Karpas-422 (cell line): Measurements from ENCODE around the gene NANOS1. TPM values are rescaled to one million over a fixed set of nuclear protein-coding genes. Genes with fewer than 3 reads are reported as not detected.
"Not testable (repeated sequence)": the region's sequence is repeated elsewhere in the genome, so short reads cannot be mapped to it uniquely, and the experiment has no call there.

ENCODE experiments used
- DNase-seq: peaks from one replicate; pipeline ENCODE4 v3.0.0-alpha.2; 2015
- H2AFZ ChIP-seq: fragments of 200-600 bp; sonication (generic); 2 replicates; pipeline ENCODE4 v1.6.1; 2014; ENCODE audit warnings: antibody characterized with exemption, low read length, mixed read lengths
- H3K27ac ChIP-seq: fragments of 200-600 bp; sonication (generic); 2 replicates; pipeline ENCODE4 v1.5.1; 2014; ENCODE audit warnings: mild to moderate bottlenecking, low read length, moderate library complexity
- H3K27me3 ChIP-seq: fragments of 200-600 bp; sonication (generic); 2 replicates; pipeline ENCODE4 v1.6.1; 2014; ENCODE audit warnings: low read length, mixed read lengths
- H3K36me3 ChIP-seq: fragments of 200-600 bp; sonication (generic); 2 replicates; pipeline ENCODE4 v1.6.1; 2014; ENCODE audit warnings: low read length, mixed read lengths; ENCODE audit not compliant: insufficient read depth
- H3K4me1 ChIP-seq: fragments of 200-600 bp; sonication (generic); 2 replicates; pipeline ENCODE4 v1.6.1; 2014; ENCODE audit warnings: mild to moderate bottlenecking, low read length, mixed read lengths
- H3K4me2 ChIP-seq: fragments of 200-600 bp; sonication (generic); 2 replicates; pipeline ENCODE4 v1.6.1; 2014; ENCODE audit warnings: low read length, low read depth, mild to moderate bottlenecking; ENCODE audit not compliant: poor library complexity, severe bottlenecking
- H3K4me3 ChIP-seq: fragments of 200-600 bp; sonication (generic); 2 replicates; pipeline ENCODE4 v1.5.1; 2014; ENCODE audit warnings: mild to moderate bottlenecking, antibody characterized with exemption, low read length, mixed read lengths
- H3K79me2 ChIP-seq: fragments of 200-600 bp; sonication (generic); 2 replicates; pipeline ENCODE4 v1.6.1; 2014; ENCODE audit warnings: mild to moderate bottlenecking, low read length, mixed read lengths
- H3K9ac ChIP-seq: fragments of 200-600 bp; sonication (generic); 2 replicates; pipeline ENCODE4 v1.6.0; 2014; ENCODE audit warnings: low read length
- H3K9me2 ChIP-seq: fragments of 200-600 bp; sonication (generic), shearing (Covaris generic); replicated peaks from 2 replicates; pipeline ENCODE4 v1.6.0; 2014; ENCODE audit warnings: mild to moderate bottlenecking, low read length, moderate library complexity; ENCODE audit not compliant: insufficient read depth
- H3K9me3 ChIP-seq: fragments of 300-700, 200-600 bp; sonication (generic); 2 replicates; pipeline ENCODE4 v1.6.1; 2014; ENCODE audit warnings: low read length, mixed read lengths
- H4K20me1 ChIP-seq: fragments of 200-600 bp; sonication (generic); 2 replicates; pipeline ENCODE4 v1.6.1; 2014; ENCODE audit warnings: mild to moderate bottlenecking, antibody characterized with exemption, low read length, low read depth; ENCODE audit not compliant: insufficient read depth
- total RNA-seq: library from RNA; depleted of rRNA; stranded (reverse); fragments of >200 nt; shearing (Covaris generic); gene quantifications from 2 replicates; pipeline ENCODE4 v1.2.3, GENCODE V29; 2014; ENCODE audit warnings: low replicate concordance

Gene NANOS1
- total RNA-seq, 1 experiment from 2014 or later = 1.6 TPM

DNA sequence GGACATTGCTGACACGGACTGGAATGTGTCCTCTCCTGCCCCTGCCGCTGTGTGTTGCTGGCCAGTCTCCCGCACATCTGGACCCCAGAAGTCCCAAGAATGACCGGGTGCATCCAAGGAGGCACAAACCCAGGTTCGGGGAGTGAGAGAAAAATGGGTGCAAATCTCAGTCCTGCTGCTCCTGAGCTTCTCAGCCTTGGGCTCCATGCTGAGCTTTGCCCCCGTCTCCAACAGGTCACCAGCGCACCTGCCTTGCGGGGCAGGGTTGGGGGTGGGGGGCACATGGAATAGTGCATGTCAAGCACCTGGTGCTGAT, 6.0 kb upstream of the NANOS1 start:
- Histone ChIP-seq H3K27me3 (no peaks in the 10 kb centered on the region), H3K9me3 (no peaks in the 10 kb centered on the region), H3K27ac (no peak overlapping the region), H2AFZ (no peak overlapping the region), H4K20me1 (no peaks in the 10 kb centered on the region), H3K4me2 (no peak overlapping the region), H3K9me2 (no peaks in the 10 kb centered on the region), H3K9ac (no peak overlapping the region), H3K4me1 (no peaks in the 10 kb centered on the region), H3K4me3 (no peak overlapping the region), H3K79me2 (no peaks in the 10 kb centered on the region), H3K36me3 (no peaks in the 10 kb centered on the region)
- DNase-seq = no peak

DNA sequence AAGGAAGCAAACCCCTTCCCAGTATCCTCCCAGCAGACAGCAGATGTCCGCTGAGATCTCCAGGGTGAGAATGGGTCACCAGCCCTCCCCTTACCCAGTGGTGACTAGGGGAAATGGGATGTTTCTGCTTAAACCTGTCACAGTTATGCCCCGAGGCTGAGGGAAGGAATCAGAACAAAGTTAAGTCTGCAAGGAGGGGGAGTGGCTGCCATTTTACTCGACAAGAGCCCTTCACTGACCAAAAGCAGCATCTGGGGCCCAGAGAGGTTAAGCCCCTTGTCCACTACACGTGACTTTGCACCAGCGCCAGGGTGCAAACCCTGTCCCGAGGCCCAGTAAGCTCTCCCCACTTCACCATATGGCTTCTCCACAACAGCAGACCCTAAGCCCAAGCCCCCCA, 4.6 kb upstream of the NANOS1 start:
- no peak for DNase-seq
- no peak overlapping the region for H3K9ac ChIP-seq
- no peak overlapping the region for H2AFZ ChIP-seq
- no peaks in the 10 kb centered on the region for H3K9me3 ChIP-seq
- no peaks in the 10 kb centered on the region for H4K20me1 ChIP-seq
- no peaks in the 10 kb centered on the region for H3K36me3 ChIP-seq
- no peaks in the 10 kb centered on the region for H3K79me2 ChIP-seq
- peaks cover 2% of the 10 kb centered on the region; the same call in 1 of the 2 replicates for H3K4me1 ChIP-seq
- no peaks in the 10 kb centered on the region for H3K27me3 ChIP-seq
- no peak overlapping the region for H3K27ac ChIP-seq
- no peak overlapping the region for H3K4me2 ChIP-seq
- no peaks in the 10 kb centered on the region for H3K9me2 ChIP-seq
- no peak overlapping the region for H3K4me3 ChIP-seq

DNA sequence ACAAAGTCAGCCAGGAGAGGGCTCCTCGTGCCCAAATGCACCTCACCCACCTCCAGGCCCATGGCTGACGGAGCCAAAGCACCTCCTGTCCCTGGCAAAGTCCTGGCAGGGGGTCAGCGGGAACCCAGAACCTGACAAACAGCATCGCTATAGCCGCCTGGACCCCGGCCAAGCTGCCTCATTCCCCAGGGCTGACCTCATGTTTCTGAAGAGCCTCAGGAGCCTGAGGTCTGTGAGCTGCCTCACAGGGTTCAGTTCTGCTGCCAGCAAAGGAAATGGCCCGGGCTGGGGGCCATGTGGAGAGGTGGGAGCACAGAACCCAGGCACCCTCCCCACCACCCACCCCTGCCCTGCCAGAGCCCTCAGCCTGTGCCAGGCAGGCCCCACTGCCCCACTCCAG, 4.2 kb upstream of the NANOS1 start:
- Histone ChIP-seq H3K9me2 (no peaks in the 10 kb centered on the region), H3K27ac (no peak overlapping the region), H3K9ac (no peak overlapping the region), H3K9me3 (no peaks in the 10 kb centered on the region), H3K4me2 (no peak overlapping the region), H2AFZ (no peak overlapping the region), H3K36me3 (no peaks in the 10 kb centered on the region), H4K20me1 (no peaks in the 10 kb centered on the region), H3K79me2 (no peaks in the 10 kb centered on the region), H3K27me3 (no peaks in the 10 kb centered on the region), H3K4me3 (no peak overlapping the region), H3K4me1 (peaks cover 4% of the 10 kb centered on the region)
- no peak for DNase-seq

DNA sequence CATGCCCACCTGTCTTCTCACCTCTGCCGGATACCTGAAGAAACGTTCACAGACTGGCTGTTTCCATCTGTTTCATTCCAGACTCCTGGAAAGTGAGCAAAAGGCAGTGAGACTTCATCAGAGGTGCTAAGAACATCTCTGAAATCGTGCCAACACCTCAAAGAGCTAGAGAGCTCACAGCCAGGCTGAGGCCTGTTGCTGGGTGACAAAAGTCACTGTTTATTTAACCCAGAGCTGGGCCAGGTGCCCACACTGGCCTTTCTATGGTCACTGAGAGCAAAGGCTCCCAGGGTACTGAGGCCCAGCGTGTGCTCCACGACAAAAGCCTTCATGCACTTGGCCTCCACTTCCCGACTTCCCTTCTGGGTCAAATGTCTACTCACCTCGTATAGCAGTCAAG, 3.7 kb upstream of the NANOS1 start:
- no peak overlapping the region for H3K4me2 ChIP-seq

DNA sequence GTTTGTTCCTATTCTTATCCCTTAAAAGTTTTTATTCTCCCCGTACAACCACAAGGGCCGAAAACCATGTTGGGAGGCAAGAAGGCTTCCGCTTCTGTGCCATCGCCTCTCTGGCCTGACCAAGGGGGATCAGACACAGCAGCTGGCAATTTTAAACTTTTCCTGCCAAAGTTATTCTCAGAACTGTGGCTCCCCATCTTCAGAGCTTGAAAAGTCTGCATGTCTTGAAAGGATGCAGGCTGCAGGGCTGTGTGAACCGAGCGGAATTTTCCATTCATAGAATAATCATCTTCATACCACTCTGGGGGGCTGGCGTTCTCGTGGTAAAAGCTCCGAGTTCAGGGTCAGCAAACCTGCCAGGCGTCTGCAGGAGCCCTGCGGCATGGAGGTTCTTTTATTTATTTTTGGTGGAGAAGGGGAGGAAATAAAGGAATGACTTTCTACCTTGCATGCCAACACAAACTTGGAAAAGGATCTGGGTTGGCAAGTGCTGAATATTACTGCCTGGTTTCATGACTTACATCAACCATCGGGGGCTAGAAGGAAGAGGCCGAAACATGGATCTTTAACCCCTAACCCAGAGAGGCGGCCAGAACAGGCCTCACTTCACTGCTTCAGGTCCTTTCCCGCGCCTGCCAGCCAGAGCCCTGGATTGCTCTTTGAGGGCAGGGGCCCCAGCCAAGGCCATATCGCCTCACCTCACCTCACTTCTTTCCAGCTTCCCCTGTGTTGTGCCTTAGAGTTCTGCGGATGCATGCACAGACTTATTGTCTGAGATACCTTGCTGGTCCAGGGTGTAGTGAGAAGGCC, 3.0 kb upstream of the NANOS1 start:
- H4K20me1 ChIP-seq = peaks cover 3% of the 10 kb centered on the region; the same call in 1 of the 2 replicates
- H3K9ac ChIP-seq = no peak overlapping the region
- no peak overlapping the region for H3K4me2 ChIP-seq

More for the DNA sequence above, 3.7 kb upstream of the NANOS1 start:
- Histone ChIP-seq H3K9ac (no peak overlapping the region), H3K27ac (no peak overlapping the region), H3K9me3 (no peaks in the 10 kb centered on the region), H3K36me3 (no peaks in the 10 kb centered on the region), H3K9me2 (no peaks in the 10 kb centered on the region), H4K20me1 (no peaks in the 10 kb centered on the region), H3K27me3 (no peaks in the 10 kb centered on the region), H3K4me1 (peaks cover 8% of the 10 kb centered on the region), H3K79me2 (no peaks in the 10 kb centered on the region), H3K4me3 (no peak overlapping the region), H2AFZ (no peak overlapping the region)
- DNase-seq = no peak

DNA sequence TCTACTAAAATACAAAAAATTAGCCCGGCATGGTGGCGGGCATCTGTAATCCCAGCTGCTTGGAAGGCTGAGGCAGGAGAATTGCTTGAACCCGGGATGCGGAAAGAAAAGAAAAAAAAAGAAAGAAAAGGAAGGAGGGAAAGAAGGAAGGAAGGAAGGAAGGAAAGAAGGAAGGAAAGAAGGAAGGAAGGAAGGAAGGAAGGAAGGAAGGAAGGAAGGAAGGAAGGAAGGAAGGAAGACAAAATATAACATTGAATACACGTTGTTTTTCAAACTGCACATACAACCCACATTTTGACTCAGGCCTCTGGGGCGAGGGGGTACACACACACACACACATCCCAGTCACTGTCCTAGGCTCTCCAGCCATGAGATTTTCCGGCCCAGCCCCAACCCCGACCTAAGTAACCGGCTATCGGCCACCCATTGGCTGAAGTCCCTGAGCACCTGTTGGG, 1.0 kb upstream of the NANOS1 start:
- H3K79me2 ChIP-seq, H3K9ac ChIP-seq, H3K9me2 ChIP-seq, DNase-seq, H3K9me3 ChIP-seq, H3K4me2 ChIP-seq, H3K4me3 ChIP-seq, H3K36me3 ChIP-seq, H2AFZ ChIP-seq, H3K27me3 ChIP-seq, H3K27ac ChIP-seq: not testable (repeated sequence)
- Histone ChIP-seq H4K20me1 (peaks cover 14% of the 10 kb centered on the region; the same call in 1 of the 2 replicates), H3K4me1 (peaks cover 35% of the 10 kb centered on the region)

More for the DNA sequence above, 3.0 kb upstream of the NANOS1 start:
- H3K9me3 ChIP-seq = no peaks in the 10 kb centered on the region
- H2AFZ ChIP-seq = no peak overlapping the region
- no peaks in the 10 kb centered on the region for H3K36me3 ChIP-seq
- no peaks in the 10 kb centered on the region for H3K27me3 ChIP-seq
- no peak for DNase-seq
- no peaks in the 10 kb centered on the region for H3K9me2 ChIP-seq
- H3K4me3 ChIP-seq = no peak overlapping the region
- peaks cover 16% of the 10 kb centered on the region for H3K4me1 ChIP-seq
- no peak overlapping the region for H3K27ac ChIP-seq
- H3K79me2 ChIP-seq = no peaks in the 10 kb centered on the region

DNA sequence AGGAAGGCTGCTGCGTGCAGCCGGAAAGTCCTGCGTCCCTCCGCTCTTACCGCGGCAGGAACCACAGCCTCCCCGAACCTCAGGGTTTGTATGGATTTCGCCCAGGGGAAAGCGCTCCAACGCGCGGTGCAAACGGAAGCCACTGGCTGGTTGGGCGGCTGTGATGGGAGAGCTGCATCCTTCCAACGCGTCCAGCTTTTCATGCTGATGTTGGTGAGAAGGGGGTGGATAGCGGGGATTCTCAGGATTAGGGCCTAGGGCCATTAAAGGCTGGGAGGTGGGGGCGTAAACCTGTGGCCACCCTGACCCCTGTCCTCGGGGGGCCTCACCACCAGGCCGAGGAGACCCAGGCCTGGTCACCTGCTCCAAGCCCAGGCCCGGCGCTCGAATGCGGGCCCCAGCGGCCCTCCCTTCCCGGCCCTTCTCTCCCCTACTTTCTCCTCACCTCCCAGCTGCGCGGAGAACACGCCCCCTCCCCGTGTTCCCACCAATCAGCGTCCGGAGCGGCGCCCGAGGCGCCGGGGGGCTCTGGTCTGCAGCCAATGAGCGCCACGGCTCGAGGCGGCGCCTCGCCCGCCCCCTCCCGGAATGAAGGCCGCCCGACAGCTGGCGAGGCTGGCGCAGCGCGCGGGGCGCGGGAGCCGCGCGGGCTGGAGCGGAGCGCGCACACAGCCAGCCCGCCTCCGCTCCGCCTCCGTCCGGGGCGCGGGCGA, 458 bp upstream of the NANOS1 start:
- Histone ChIP-seq H3K4me2 (peak overlapping the region; percentile 6), H3K9ac (no peak overlapping the region)
- DNase-seq = peak; percentile 95

DNA sequence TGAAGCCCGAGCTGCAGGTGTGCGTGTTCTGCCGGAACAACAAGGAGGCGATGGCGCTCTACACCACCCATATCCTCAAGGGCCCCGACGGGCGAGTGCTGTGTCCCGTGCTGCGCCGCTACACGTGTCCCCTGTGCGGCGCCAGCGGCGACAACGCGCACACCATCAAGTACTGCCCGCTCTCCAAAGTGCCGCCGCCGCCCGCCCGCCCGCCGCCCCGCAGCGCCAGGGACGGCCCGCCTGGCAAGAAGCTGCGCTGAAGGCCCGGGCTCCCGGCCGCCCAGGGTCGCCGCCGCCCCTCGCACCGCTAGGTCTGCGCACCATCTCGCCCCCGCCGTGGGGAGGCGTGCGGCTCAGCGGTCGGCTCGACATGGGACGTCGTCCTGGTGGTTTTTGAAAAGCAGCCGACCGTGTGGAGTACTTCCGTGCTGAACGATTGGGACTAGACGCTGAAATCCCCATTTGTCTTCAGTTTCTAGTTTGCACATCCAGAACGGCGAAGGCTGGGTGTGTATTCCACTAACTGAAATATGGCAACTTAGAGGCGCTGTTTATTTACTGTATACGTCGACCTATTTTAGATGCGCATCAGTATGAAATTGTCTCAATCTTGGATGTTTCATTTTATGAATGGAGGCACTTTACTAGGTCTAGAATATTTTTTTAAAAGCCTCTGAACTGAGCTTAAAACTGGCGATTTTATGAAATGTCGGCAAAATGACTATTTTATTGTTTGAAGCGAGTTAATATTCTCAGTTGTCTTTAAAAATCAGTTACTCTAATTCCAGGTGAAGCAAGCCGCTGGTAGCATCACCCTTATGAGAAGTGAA, 1.1 kb downstream of the NANOS1 start:
- Histone ChIP-seq H3K36me3 (peaks cover 17% of the 10 kb centered on the region), H2AFZ (no peak overlapping the region), H3K27me3 (no peaks in the 10 kb centered on the region), H3K4me1 (peaks cover 49% of the 10 kb centered on the region), H3K79me2 (peaks cover 5% of the 10 kb centered on the region), H3K27ac (peak overlapping the region; percentile 66), H3K9ac (peak overlapping the region; percentile 71), H3K9me2 (no peaks in the 10 kb centered on the region), H3K4me3 (peak overlapping the region; percentile 59), H4K20me1 (peaks cover 25% of the 10 kb centered on the region), H3K9me3 (no peaks in the 10 kb centered on the region), H3K4me2 (peak overlapping the region; percentile 78)
- peak; percentile 91 for DNase-seq

More for the DNA sequence above, 458 bp upstream of the NANOS1 start:
- no peaks in the 10 kb centered on the region for H3K9me3 ChIP-seq
- no peak overlapping the region for H2AFZ ChIP-seq
- no peaks in the 10 kb centered on the region for H3K9me2 ChIP-seq
- no peak overlapping the region for H3K27ac ChIP-seq
- peaks cover 9% of the 10 kb centered on the region for H3K36me3 ChIP-seq
- no peak overlapping the region for H3K4me3 ChIP-seq
- peaks cover 4% of the 10 kb centered on the region for H3K79me2 ChIP-seq
- no peaks in the 10 kb centered on the region for H3K27me3 ChIP-seq
- H4K20me1 ChIP-seq = peaks cover 18% of the 10 kb centered on the region
- H3K4me1 ChIP-seq = peaks cover 41% of the 10 kb centered on the region
